ES-I3 (cell line): ENCODE results near the gene C10orf95.
"Not testable (repeated sequence)": the region's sequence is repeated elsewhere in the genome, so short reads cannot be mapped to it uniquely, and the experiment has no call there.

Experiments
- H3K36me3 ChIP-seq: 2 replicates; pipeline ENCODE4 v1.6.1; 2013; ENCODE audit warnings: mild to moderate bottlenecking, low read length, control low read depth, moderate library complexity; ENCODE audit not compliant: insufficient read depth
- H3K4me1 ChIP-seq: 2 replicates; pipeline ENCODE4 v1.6.1; 2013; ENCODE audit warnings: mild to moderate bottlenecking, control low read depth, low read length; ENCODE audit not compliant: insufficient read depth
- H3K9ac ChIP-seq: 2 replicates; pipeline ENCODE4 v1.6.1; 2013; ENCODE audit warnings: low read depth, mild to moderate bottlenecking, low read length, moderate library complexity
- H3K9me3 ChIP-seq: 2 replicates; pipeline ENCODE4 v1.6.1; 2013; ENCODE audit warnings: mild to moderate bottlenecking, low read length, moderate library complexity; ENCODE audit not compliant: control insufficient read depth, insufficient read depth

Gene C10orf95

GRCh38 chr10:102451105-102451969 is at the start of gene C10orf95:
C10orf95 (minus strand) TSS chr10:102451543; CDS start chr10:102451093, 450 bp downstream.
- Histone ChIP-seq H3K9me3 (no peaks in the 10 kb centered on the region; the same call in 1 of the 2 replicates), H3K36me3 (no peaks in the 10 kb centered on the region), H3K9ac (peak within 1 kb of the TSS; percentile 89), H3K4me1 (peaks cover 23% of the 10 kb centered on the region)

- not testable (repeated sequence) for H3K9ac ChIP-seq
Measured at GRCh38 chr10:102500686-102501085, 49.3 kb upstream of the C10orf95 start.

GRCh38 chr10:102499356-102499755 is 48.0 kb upstream of the C10orf95 start:
- no peaks in the 10 kb centered on the region for H3K9me3 ChIP-seq
- H3K9ac ChIP-seq = no peak overlapping the region
- no peaks in the 10 kb centered on the region for H3K4me1 ChIP-seq
- H3K36me3 ChIP-seq = no peaks in the 10 kb centered on the region

More at GRCh38 chr10:102500686-102501085, 49.3 kb upstream of the C10orf95 start:
- H3K36me3 ChIP-seq, H3K4me1 ChIP-seq, H3K9me3 ChIP-seq: not testable (repeated sequence)

- H3K36me3 ChIP-seq = no peaks in the 10 kb centered on the region
- no peak overlapping the region for H3K9ac ChIP-seq
- no peaks in the 10 kb centered on the region for H3K9me3 ChIP-seq
- no peaks in the 10 kb centered on the region for H3K4me1 ChIP-seq
Measured at GRCh38 chr10:102497545-102497944, 46.2 kb upstream of the C10orf95 start.

- H3K36me3 ChIP-seq = peaks cover 6% of the 10 kb centered on the region
Measured at GRCh38 chr10:102493771-102494170, 42.4 kb upstream of the C10orf95 start.

GRCh38 chr10:102492983-102493382 is 41.6 kb upstream of the C10orf95 start:
- H3K9me3 ChIP-seq = no peaks in the 10 kb centered on the region
- H3K9ac ChIP-seq = no peak overlapping the region
- H3K4me1 ChIP-seq = no peaks in the 10 kb centered on the region
- peaks cover 12% of the 10 kb centered on the region for H3K36me3 ChIP-seq

More at GRCh38 chr10:102493771-102494170, 42.4 kb upstream of the C10orf95 start:
- no peaks in the 10 kb centered on the region for H3K9me3 ChIP-seq
- H3K4me1 ChIP-seq = no peaks in the 10 kb centered on the region
- no peak overlapping the region for H3K9ac ChIP-seq

- Histone ChIP-seq H3K4me1 (no peaks in the 10 kb centered on the region), H3K9ac (no peak overlapping the region), H3K9me3 (no peaks in the 10 kb centered on the region), H3K36me3 (peaks cover 14% of the 10 kb centered on the region)
Measured at GRCh38 chr10:102492344-102492939, 41.1 kb upstream of the C10orf95 start.

- no peak overlapping the region for H3K9ac ChIP-seq
- H3K9me3 ChIP-seq = no peaks in the 10 kb centered on the region
- H3K4me1 ChIP-seq = no peaks in the 10 kb centered on the region
- H3K36me3 ChIP-seq = peaks cover 14% of the 10 kb centered on the region
Measured at GRCh38 chr10:102491136-102491535, 39.8 kb upstream of the C10orf95 start.

GRCh38 chr10:102485093-102485784 is 33.9 kb upstream of the C10orf95 start:
- Histone ChIP-seq H3K9me3 (no peaks in the 10 kb centered on the region), H3K36me3 (peaks cover 46% of the 10 kb centered on the region)

GRCh38 chr10:102484021-102484420 is 32.7 kb upstream of the C10orf95 start:
- no peaks in the 10 kb centered on the region for H3K4me1 ChIP-seq
- peaks cover 46% of the 10 kb centered on the region for H3K36me3 ChIP-seq
- no peaks in the 10 kb centered on the region for H3K9me3 ChIP-seq
- H3K9ac ChIP-seq = no peak overlapping the region

More at GRCh38 chr10:102485093-102485784, 33.9 kb upstream of the C10orf95 start:
- no peaks in the 10 kb centered on the region for H3K4me1 ChIP-seq
- no peak overlapping the region for H3K9ac ChIP-seq

GRCh38 chr10:102480396-102480795 is 29.1 kb upstream of the C10orf95 start:
- Histone ChIP-seq H3K4me1 (no peaks in the 10 kb centered on the region), H3K9me3 (no peaks in the 10 kb centered on the region), H3K36me3 (peaks cover 30% of the 10 kb centered on the region), H3K9ac (no peak overlapping the region)

GRCh38 chr10:102479651-102480050 is 28.3 kb upstream of the C10orf95 start:
- Histone ChIP-seq H3K4me1 (no peaks in the 10 kb centered on the region), H3K9me3 (no peaks in the 10 kb centered on the region), H3K36me3 (peaks cover 26% of the 10 kb centered on the region), H3K9ac (no peak overlapping the region)

- Histone ChIP-seq H3K36me3 (peaks cover 12% of the 10 kb centered on the region), H3K9ac (no peak overlapping the region), H3K9me3 (no peaks in the 10 kb centered on the region), H3K4me1 (no peaks in the 10 kb centered on the region)
Measured at GRCh38 chr10:102476466-102477141, 25.3 kb upstream of the C10orf95 start.

GRCh38 chr10:102475451-102476040 is 24.2 kb upstream of the C10orf95 start:
- Histone ChIP-seq H3K36me3 (peaks cover 2% of the 10 kb centered on the region), H3K9ac (no peak overlapping the region), H3K4me1 (no peaks in the 10 kb centered on the region), H3K9me3 (no peaks in the 10 kb centered on the region)
